Endothelial cell of hepatic sinusoid (primary cell): ENCODE results near the gene NRG2.

Source experiments
- in situ Hi-C: cut with HindIII; loops from 2 replicates; pipeline ENCODE4 v1.10.0; 2017; ENCODE audit warnings: low sequenced_read_pairs

Gene NRG2

DNA sequence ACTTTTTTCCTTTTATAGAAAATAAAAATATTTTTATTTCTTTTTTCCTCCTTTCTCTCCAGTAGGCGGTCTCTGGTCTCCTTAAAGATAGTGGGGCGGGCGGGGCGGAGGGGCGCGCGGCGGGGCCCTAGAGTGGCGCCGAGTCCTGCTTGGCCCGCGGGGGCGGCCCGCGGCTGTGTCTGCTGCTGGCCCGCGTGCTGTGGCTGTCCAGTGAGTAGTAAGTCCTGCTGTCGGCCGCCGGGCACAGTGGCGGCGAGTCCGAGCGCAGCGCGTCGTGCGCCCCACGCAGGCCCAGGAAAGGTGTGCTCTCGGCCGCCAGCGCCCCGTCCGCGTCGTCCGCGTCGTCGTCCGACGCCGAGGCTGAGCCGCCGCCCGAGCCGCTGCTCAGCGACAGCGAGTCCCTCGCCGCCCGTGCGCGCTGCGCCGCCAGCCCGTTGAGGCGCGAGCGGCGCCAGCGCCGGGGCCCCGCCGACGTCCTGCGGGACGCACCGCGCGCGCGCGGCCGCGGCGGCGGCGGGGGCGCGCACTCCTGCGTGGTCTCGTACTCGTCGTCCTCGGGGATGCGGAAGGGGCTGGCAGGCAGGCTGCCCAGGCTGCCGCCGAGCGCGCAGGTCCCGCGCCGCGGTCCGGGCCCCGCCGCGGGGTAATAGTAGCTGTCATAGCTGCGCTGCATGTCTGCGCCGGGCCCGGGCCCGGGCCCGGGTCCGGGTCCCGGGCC, 195.2 kb downstream of the NRG2 start:
- in situ Hi-C loops, result loop anchor here (5.0 kb wide), 1 partner anchor 69 kb away; no protein-coding TSS in a partner anchor

DNA sequence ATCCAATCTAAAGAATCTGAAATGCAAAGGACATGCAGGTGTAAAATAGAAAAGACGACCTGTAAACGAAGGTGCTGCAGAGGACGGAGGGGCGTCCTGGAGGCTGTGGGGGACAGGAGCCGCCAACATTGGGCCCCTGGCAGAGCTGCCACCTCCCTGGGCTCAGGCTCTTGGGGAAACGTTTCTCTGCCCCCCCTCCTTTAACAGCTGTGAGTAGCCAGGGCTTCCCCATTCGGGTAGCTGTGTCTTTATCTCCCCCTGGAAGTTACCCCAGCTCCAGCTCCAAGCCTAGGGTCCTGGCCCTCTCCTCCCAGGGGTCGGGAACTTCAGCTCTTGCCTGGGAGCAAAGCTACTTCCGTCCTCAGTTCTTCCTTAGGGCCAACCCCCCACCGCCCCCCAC, 196.0 kb downstream of the NRG2 start:
- in situ Hi-C loops, result loop anchor here (5.0 kb wide), 1 partner anchor 70 kb away; no protein-coding TSS in a partner anchor

DNA sequence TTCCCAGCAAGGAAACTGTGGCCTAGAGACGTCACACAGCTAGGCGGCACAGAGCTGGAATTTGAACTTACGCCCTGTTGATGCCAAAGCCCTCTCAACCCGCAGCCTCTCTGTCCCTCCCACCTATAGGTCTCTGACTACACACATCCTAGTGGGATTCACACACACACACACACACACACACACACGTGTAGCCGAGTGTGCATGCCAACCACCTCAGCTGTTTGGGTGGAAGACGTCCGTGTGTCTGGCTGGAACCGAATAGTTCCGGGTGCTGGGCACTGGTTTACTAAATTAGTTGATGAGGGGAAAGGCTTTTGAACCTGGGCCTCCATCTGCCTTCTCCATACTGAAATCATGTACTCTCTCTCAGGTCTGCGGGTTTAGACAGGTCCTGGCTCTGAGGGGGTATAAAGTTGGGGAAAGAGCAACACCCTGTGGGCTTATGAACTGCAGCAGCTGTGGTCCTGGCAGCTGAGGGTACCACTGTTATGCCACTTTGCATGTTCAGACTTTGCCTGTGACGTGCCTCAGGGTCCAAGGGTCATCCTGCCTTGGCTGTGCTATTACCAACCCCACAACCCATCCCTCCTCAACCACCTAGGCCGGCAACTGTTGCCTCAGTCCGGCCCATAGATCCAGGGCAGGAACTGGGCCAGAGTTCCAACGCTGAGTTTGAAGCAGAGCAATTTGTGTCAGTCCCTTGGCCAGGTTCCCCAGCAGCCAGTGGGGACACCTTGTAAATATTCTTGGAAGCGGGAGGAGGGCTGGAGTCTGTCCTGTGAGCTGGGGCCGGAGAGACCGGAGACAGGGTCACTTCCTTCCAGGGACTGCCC, 197.0 kb downstream of the NRG2 start:
- in situ Hi-C loops, result loop anchor here (5.0 kb wide), 1 partner anchor 71 kb away; no protein-coding TSS in a partner anchor

DNA sequence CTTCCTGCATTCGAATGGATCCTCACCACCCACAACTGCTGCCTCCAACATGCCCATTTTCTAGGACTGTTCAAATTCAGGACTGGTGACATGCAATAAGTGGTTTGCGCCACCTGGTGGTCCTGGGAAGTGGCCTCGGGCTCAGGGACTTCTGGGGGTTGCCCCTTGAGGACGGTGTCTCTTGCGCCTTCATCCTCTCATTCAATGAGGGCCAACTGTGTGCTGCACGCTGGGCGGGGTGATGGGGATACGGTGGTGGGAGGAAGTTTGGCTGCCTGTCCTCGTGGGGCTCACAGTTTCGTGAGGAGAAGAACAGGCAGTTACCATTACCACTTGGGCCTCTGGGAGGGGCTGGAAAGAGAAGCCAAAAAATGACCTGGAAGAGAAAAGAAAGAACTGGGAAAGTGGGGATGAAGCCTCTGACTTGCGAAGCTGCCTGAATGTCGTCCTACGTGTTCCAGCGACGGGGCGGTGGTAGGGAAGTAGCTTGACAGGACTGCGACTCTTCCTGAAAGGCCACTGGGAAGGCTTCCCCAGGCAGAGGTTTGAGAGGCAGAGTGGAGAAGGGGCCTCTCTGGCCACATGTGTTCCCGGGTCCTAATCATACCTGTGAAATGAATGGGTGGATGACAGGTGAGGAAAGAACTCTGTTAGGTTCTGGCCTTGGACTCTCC, 198.5 kb downstream of the NRG2 start:
- in situ Hi-C loops, result loop anchor here (5.0 kb wide), 1 partner anchor 73 kb away; no protein-coding TSS in a partner anchor

DNA sequence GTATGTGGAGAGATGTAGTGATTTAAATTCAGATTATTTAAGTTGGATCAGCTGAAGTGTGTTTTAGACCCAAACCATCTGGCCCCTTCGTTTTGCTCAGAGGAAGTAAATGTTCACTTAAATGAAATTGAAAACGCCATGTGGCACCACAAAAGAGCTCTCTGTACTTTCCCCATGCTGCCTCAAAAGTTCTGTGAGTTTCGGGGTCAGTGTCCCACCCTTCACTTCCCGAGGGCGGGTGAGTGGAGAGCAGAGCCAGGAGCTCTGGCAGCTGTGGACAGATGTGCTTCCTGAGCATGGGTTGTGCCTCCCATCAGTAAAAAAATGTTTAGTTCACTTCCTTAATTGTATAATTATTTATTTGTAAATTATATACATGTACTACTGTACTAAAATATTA, 199.1 kb downstream of the NRG2 start:
- in situ Hi-C loops, result no loop called here

DNA sequence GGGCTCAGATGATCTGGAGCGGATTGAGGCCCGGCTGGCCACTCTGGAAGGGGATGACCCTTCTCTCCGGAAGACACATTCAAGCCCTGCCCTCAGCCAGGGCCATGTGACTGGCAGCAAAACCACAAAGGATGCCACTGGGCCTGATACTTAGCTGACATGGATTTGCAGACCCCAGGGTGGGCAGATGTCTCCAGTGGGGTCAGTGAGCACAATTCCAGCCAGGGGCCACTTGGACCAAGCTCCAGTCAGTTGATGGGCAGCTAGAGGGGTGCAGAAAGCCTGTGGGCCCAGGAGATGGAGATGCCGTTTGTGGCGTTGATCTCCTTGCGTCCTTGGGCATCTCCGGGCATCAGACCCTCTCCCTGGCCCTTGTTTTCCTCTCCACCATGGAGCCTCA, 200.8 kb downstream of the NRG2 start:
- in situ Hi-C loops, result no loop called here

DNA sequence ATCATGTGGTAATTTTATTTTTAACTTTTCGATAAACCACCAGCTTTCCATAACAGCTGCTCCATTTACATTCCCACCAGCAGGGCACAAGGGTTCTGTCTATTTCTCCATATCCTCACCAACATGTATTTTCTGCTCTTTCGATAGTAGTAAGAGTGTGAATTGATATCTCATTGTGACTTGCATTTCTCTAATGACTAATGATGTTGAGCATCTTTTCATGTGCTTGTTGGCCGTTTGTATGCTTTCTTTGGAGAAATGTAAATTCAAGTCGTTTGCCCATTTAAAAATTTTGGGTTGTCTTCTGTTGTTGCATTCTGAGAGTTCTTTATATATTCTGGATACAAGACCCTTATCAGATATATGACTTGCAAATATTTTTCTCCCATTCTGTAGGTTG, 201.6 kb downstream of the NRG2 start:
- in situ Hi-C loops, result no loop called here

DNA sequence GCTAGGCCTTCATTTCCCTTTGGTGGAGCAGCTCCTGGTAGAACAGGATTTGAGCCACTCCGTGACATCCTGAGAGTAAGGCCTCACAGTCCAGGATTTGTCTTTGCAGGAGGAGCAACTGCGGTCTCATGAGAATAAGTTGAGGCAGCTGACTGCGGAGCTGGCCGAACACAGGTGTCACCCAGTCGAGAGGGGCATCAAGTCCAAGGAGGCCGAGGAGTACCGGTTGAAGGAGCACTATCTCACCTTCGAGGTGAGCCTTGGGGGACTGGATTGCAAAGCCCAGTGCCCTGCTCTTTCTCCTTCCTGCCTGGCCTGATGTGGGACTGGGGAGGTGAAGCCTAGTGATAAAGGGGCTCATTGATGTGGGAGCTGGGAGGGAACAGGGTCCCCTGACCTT, 203.2 kb downstream of the NRG2 start:
- in situ Hi-C loops, result no loop called here

DNA sequence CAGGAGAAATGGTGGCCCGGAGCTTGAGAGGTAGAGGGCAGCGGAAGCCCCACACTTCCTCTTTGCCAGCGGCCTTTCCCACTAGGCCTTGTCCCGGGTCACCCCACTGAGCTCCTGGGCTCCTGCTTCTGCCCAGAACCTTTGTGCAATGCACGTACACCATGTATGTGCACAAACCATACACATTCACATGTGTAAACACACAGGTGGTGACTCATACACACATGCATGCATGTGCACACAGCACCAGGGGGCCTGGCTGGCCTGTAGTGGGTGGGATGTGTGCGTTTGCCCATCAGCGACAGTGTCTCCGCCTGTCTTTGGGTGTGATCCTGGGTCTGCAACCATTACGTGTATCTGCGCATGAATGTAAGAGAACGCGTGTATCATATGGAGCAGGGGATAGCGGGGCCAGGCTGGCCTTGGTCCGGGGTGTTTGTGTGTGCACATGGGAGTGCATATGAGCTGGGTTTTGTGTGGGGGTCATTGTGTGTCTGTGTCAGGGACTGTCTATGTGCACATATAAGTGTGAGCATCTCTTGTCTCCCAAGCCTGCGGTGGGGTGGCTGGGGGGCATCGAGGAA, 203.8 kb downstream of the NRG2 start:
- in situ Hi-C loops, result no loop called here

DNA sequence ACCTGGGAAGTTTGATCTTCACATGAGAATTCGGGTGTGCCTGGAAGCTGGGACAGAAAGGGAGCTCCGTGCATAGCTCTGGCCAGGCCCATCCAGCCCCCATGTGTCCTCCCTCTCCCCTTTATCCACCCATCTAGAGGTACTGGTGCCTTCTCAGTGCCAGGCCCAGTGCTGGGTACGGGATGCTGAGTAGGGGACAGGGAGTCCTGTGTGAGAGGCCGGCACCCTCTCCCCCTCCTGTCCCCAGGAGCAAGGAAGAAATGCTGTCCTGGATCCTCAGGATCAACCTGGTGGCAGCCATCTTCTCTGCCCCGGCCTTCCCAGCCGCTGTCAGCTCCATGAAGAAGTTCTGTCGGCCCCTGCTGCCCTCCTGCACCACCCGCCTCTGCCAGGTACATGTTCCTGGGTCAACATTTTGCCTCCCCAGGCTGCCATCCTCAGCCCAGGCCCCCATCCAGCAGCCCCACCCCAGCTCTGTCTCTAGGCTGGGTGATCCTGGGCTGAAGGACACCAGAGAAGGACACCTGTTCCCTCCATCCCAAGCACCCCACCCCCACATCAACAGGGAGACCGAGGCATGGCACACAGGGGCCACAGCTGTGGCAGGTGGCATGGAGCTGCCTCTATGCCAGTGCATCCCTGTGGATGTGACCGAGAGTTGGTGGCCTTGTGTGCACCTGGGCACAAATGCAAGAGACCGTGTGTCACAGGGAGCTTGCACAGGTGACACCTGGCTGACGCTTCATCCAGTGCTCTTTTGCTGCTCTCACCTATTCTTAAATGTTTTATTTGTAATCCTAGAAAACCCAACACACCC, 204.5 kb downstream of the NRG2 start:
- in situ Hi-C loops, result no loop called here

DNA sequence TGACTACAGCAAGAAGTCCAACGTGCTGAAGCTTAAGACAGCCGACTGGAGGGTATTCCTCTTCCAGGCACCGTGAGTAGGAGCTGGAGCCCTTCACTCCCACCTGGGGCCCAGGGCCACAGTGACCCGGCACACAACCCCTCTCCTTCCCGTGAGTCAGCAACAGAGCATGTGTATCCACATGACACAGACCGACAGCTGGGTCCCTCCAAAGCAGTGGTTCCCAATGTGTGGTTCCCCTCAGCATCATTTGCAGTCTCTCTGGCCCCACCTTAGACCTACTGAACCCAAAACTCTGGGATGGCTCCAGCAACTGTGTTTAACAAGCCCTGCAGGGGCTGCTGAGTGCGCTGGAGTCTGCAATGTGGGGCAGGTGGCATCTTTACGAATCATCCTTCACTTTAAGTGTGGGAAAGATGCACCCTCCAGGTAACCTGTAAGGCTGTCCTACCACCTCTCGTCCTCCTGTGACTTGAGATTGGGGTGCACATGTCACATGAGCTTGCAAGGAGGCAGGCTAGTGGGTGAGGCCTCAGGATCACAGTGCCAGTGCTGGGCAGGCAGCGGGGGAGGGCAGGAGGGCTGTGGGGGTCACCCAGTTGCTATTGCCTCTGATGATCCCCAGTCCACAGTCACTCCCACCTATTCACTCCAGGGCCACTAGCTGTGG, 205.3 kb downstream of the NRG2 start:
- in situ Hi-C loops, result no loop called here

DNA sequence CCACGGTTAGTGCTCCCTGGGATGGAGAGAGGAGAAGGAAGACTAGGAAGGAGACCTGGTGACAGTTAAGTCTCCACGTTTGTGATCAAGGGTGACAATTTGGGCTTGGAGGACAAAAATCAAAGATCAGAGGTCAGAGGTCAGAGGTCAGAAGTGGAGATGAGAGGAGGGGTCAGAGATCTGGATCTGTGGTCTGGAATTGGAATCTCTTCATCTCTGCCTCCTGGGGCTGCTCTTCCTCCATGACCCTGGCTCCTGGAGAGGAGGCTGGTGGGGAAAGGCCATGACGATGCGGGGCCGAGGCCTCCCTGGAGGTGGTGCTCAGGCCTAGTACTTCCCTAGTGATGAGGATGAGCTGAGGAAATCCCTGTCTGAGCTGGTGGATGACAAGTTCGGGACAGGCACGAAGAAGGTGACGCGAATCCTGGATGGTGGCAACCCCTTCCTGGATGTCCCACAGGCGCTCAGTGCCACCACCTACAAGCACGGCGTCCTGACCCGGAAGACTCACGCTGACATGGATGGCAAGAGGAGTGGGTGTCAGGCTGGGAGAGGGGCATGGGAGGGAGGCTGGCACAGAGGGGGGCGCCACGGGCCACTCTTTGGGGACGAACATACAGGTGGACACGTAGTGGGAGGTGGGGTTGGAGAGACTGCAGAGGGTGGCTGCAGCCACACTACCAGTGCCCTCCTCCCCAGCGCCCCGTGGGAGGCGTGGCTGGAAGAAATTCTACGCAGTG, 206.5 kb downstream of the NRG2 start:
- in situ Hi-C loops, result no loop called here

DNA sequence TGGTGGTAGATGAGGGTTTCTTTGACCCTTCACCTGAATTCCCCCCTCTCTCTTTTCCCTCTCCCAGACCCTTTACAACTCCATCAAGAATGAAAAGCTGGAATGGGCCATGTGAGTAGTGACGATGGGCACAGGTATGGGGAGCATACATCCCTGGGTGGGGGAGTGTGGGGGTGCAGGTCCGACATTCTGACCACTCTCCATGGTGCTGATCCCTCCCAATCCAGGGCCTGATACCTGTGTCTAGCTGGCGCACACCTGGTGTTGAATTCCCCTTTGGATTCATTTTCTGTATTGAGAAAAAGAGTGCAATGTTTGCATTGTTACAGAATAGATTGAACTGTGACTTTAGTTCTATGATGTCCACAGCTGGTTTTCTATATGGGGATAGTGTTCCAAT, 207.4 kb downstream of the NRG2 start:
- in situ Hi-C loops, result no loop called here

DNA sequence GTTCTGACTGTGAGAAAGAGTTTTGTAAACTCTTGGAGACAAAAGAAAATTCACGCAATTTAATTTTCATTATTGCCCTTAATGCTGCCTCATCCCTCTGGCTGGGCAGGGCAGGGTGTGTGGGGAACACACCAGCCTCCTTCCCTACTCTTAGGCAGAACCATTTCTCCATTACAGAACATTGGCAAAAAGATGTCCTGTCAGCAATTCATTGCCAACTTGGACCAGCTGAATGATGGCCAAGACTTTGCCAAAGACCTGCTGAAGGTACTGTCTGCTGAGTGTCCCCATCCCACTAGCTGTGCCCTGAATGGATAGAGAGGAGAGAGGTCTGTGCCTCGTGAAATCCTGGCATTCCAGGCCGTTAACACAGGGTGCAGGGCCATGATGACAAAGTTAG, 209.6 kb downstream of the NRG2 start:
- in situ Hi-C loops, result no loop called here

DNA sequence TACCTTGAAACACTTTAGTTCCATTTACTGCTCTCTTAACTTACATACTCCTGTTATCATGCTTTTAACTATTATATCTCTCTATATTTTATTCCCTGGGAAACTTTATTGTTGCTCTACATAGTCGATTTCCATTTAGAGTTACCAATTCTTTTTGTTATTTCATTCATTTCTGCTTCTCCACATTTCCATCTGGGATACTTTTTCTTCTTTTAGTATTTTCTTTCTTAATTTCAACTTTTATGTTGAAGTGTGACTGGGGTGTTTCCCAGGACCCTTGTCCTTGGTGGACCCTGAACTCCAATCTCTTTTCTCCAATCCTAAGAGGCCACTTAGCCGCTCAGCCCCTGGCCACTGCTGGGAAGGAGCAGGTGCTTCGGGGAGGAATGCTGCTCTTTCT, 211.5 kb downstream of the NRG2 start:
- in situ Hi-C loops, result no loop called here

DNA sequence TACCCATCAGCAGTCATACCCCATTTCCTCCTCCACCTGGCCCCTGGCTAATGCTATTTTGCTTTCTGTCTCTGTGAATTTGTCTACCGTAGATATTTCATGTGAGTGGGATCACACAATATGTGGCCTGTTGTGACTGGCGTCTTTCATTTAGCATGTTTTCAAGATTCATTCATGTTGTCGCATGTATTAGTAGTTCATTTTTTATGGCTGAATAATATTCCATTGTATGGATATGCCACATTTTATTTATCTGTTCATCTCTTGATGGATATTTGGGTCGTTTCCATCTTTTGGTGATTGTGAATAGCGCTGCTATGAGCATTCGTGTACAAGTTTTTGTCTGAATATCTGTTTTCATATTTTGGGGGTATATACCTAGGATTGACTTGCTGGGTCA, 213.6 kb downstream of the NRG2 start:
- in situ Hi-C loops, result no loop called here

DNA sequence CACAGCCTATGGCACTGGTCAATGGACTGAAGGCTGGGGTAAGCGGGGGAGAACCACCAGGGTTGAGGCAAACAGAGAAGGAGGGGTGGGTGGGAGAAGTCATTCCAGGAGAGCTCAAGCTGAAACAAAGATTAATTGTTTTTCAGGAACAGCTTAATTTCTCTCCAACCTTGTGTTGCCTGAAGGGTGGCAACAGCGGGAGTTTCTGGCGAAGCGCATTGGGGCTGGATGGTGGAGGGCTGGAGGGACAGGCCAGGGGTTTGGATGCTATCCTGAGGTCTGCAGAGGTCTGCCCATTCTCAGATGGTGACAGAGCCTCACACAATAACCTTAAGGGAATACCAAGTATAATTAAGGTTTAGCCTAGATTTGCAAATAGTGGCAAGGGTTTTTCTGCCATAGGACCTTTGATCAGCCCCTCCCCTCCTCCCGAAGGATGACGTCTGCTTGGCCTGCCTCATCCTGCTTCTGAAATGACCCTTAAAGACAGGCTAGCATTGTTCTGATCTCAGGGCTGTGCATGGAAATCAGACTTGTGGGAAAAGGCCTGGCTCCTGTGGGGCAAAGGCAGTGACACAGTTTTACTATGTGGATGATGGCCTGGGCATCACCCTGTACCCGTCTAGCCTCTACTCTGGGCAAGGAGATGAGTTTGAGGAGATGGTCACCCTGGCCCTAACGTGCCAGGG, 214.7 kb downstream of the NRG2 start:
- in situ Hi-C loops, result no loop called here

DNA sequence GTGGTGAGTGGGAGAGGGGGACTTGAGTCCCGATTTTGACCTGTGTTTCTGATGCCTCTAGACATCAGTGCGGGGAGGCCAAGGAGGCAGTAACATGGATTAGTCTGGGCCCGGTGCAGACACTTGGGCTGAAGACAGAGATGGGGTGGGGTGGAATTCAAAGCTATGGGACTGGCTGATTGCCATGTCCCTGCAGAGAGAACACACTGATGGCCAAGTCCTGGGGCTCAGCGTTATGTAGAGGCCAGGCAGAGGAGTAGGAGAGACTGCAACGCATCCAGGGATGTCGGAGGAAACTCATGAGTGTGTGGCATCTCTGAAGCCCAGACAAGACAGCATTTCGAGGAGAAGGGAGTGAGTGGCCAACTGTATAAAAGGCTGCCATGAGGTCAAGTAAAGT, 217.4 kb downstream of the NRG2 start:
- in situ Hi-C loops, result no loop called here
